Measurements from ENCODE around the gene MBD5.
A peak's percentile ranks its signal among the peaks of the same experiment; 100 is the strongest.

MBD5 gene

GRCh38 chr2:148023861-148024260, 3.0 kb downstream of the MBD5 start:
- no peak for DNase-seq

DNA sequence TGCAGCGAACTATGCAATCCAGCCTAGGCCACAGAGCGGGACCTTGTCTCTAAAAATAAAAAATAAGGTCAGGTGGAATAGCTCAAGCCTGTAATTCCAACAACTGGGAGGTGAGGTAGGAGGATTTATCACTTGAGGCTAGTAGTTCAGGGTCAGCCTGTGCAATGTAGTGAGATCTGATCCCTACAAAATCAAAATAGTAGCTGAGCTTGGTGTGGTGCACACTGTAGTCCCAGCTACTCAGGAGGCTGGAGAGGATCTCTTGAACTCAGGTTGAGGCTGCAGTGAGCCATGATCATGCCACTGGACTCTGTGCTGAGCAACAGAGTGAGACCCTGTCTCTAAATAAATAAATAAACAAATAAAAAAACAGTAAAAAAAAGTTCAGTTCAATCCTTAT, 5.7 kb downstream of the MBD5 start:
- DNase-seq, result no peak

- DNase-seq, result no peak
Measured at GRCh38 chr2:148027822-148028221, 6.9 kb downstream of the MBD5 start.

GRCh38 chr2:148028781-148029180, 7.9 kb downstream of the MBD5 start:
- no peak for DNase-seq

GRCh38 chr2:148031152-148031551, 10.3 kb downstream of the MBD5 start:
- no peak for DNase-seq

DNA sequence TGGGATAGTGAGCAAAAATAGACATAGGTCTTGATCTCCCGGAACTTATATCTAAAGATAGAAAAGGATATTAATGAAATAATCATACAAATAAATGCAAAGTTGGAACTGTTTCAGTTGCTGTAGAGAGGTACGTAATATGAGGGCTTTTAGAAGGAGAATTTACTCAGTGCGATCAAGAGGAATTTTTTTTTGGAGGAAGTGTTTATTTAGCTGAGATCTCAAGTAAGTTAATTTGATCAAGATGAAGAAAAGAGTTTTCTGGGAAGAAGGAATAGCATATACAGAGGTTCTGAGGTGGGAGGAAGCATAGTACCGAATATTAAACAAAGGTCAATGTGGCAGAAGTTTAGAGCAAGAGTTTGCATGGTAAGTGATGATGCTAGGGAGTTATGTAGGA, 11.3 kb downstream of the MBD5 start:
- no peak for DNase-seq

- DNase-seq, result no peak
Measured at GRCh38 chr2:148039783-148040182, 18.9 kb downstream of the MBD5 start.

DNA sequence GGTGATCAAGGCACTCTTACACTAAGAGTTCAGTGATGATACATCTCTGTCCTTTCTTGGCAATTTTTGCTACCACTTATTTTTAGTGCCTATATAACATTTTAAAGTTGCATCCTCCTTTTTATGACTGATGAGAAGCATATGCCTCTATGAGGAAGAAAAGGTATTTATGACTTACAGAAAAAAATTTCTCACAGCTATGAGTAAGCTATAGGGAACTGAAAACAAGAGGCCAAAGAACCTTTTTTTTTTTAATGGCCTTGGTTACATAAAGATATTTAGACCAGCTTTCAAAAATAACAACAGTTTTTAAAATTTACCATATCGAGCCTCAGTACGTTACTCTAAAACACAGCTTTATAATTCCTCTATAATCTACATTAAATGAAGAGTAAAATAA, 21.3 kb downstream of the MBD5 start:
- no peak for DNase-seq

DNA sequence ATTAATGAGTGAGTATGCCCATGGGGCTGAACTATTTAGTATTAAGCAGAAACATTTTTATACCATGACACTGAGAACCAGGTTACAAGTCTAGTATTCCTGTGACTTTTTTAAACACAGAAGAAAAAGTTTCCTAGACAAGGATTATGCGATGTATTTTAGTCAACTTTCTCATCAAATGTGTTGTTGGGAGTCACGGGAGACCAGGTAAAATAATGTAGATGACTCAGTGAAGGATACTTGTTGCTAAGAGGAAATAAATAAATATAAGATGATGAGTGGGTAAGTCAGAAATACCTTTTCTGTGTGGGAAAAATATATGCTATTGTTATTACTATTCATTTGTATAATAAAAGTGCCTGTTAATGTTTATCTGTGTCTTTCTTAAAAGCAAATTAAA, 23.4 kb downstream of the MBD5 start:
- DNase-seq, result no peak

DNA sequence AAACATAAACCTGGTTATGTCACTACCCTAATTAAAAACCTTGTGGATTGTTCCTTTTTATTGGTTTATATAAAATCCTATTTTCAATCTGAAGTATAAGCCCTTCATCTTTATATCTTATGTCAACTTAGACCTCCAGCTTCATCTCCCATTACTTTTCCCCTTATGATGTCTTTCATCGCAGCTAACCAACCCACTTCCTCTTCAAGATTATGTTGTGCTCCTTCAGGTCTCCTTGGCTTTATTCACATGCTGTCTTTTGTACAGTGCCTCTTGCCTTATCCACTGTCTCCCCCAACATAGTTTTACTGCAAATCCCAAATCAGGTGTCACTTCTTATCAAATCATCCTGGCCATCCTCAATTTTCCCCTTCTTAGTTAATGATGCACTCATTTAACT, 25.9 kb downstream of the MBD5 start:
- DNase-seq, result no peak

DNA sequence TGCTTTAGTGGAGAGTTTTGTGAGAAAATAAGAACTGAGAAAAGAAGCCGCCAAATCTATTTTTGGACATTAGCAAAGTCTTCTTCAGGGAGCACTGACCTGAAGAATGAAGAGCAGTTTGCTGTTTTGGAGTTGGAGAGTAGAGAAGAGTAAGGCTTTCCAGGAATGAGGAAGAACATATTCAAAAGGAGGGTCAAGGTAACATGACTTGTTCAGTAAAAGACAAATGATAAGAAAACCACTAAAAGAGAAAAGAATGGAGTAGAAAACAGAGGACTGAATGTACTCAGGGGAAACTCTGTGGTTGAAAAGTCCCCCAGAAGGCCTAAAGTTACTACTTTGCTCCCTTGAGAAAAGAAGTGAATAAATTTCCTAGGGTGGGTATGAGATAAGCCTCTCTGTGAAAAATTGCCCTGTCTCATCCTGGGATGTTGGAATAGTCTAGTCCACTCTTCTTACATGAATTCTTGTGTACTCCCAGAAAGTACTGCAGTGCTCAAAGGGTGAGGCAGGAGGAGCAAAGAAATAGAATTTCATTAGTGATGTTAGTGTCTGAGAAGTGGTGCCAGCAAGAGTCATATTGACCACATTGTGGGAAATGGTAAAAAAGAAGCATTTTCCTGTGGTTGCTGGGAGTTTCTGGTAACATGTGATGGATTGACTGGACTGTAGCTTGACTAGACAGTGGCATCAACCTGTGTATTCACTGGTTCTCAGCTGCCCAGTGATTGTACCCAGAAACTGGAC, 27.8 kb downstream of the MBD5 start:
- DNase-seq, result no peak

DNA sequence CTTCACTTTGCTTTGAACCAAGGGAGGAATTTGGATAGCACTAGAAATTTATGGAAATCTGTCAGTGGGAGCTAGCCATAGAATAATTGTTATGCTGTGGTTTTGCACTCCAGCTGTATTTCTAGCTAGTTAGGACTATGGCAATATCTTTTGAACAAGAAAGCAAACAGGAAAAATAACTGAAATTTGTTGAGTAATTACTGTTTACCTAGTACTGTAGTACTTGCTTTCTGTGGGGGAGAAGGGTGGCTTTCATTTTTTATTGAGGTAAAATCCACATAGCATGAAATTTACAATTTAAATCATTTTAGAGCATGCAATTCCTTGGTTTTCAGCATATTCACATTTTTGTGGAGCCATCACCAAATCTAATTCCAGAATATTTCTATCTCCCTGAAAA, 28.4 kb downstream of the MBD5 start:
- DNase-seq, result no peak

- no peak for DNase-seq
Measured at GRCh38 chr2:148052687-148053086, 31.8 kb downstream of the MBD5 start.

GRCh38 chr2:148058641-148059040, 37.8 kb downstream of the MBD5 start:
- no peak for DNase-seq

DNA sequence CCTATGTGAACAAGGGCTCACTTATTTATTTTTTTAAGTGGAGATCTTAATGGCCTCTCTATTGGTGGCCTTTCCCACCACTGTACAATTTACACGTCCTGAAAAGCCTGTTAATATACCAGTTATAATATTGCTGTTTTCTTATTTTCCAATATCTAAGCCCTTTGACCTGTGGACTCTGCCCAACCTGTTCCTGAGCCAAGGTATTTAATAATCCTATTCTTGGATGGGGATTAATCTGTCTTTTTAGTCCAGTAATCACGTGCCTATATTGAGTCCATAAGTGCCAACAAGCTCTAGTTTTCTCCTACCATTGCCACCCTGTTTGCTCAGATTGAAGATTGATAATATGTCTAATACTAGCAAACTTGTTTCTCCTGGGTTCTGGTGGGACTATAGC, 42.7 kb downstream of the MBD5 start:
- DNase-seq, result no peak

DNA sequence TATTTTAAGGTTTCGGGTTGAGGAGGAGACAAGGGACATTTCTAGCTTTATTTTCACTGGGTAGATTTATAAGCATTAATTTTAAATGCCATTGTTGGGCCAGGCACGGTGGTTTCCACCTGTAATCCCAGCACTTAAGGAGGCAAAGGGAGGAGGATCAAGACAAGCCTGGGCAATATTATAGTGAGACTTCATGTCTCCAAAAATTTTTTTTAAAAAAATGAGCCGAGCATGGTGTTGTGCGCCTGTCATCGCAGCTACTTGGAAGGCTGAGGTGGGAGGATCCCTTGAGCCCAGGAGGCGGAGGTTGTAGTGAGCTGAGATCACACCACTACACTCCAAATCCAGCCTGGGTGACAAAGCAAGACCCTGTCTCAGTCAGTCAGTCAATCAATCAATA, 45.0 kb downstream of the MBD5 start:
- no peak for DNase-seq

GRCh38 chr2:148067801-148068200, 46.9 kb downstream of the MBD5 start:
- DNase-seq, result no peak

GRCh38 chr2:148071351-148071750, 50.5 kb downstream of the MBD5 start:
- DNase-seq, result no peak

DNA sequence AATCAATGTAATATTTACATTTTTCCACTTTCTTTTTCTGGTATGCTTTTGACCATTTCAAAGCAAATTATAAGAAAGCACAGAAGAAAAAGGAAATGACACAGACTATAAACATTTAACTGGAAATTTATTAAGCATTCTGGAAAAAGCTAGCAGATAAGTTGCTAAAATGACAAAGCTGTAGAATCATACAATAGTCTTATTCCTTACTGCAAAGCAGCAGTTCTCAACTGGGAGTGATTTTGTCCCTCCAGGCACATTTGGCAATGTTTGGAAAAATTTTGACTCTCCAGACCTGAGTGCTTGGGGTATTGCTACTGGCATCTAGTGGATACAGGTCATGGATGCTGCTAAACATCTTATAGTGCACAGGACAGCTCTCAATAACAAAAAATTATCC, 75.1 kb downstream of the MBD5 start:
- no peak for DNase-seq

DNA sequence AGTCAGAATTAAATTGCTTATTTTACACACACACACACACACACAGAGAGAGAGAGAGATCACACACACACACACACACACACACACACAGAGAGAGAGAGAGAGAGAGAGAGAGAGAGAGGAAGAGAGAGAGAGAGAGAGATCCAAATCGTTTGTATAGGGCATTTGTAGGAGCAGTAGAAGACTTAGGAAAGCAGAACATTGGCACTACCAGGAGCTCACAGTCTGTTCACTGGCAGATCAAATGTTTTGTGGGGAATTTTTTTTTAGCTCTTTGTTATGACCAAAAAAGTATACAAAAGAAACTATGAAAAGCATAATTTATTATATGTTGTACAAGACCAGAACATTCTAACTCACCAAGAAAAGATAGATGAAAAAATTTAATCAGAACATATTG, 81.8 kb downstream of the MBD5 start:
- DNase-seq, result peak; percentile 1 to 23

GRCh38 chr2:148103946-148104345, 83.1 kb downstream of the MBD5 start:
- no peak for DNase-seq

- no peak for DNase-seq
Measured at GRCh38 chr2:148106331-148106730, 85.4 kb downstream of the MBD5 start.

GRCh38 chr2:148108385-148108784, 87.5 kb downstream of the MBD5 start:
- DNase-seq, result no peak

DNA sequence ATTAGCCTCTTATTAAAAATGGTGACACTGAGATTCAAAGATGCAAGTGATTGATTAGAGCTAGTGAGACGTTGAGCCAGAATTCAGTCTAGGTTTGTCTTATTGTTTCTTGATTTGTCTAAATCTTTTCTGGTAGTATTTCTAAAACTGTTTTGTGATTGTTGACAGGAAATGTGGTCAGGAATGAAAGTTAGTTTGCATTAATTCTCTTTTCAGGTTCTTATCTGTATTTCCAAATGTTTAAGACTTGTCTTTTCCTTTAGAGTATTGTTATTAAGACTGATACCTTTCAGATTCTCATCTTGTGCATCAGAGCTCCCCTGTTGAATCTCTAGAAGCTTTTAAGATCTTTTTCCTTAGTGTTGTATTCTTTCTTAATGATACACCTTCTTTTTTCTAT, 89.3 kb downstream of the MBD5 start:
- DNase-seq, result no peak

GRCh38 chr2:148122788-148123187, 101.9 kb downstream of the MBD5 start:
- DNase-seq, result no peak
